Astrocyte (in vitro differentiated cells and primary cell): ENCODE measurements around the gene PREX1. TPM values are rescaled to one million over a fixed set of nuclear protein-coding genes. Genes with fewer than 3 reads are reported as not detected.

ENCODE experiments used
- DNase-seq: peaks from one replicate; pipeline ENCODE4 v3.0.0-alpha.2; 2010; ENCODE audit warnings: low read depth
- FAIRE-seq: peaks from 2 replicates; lab custom pipeline; 2011; peaks lifted over from hg19 to GRCh38; lab: Jason Lieb, UNC
- H2AFZ ChIP-seq: 2 replicates; pipeline ENCODE4 v1.6.0; 2012; ENCODE audit warnings: low read depth, low read length, inconsistent platforms
- H3K27ac ChIP-seq: 2 replicates; pipeline ENCODE4 v1.5.1; 2011; ENCODE audit warnings: low read depth, low read length, inconsistent platforms
- H3K27me3 ChIP-seq: 2 replicates; pipeline ENCODE4 v1.6.0; 2011; ENCODE audit warnings: low read length, inconsistent platforms; ENCODE audit not compliant: insufficient read depth
- H3K36me3 ChIP-seq: 2 replicates; pipeline ENCODE4 v1.5.1; 2011; ENCODE audit warnings: low read length, inconsistent platforms; ENCODE audit not compliant: insufficient read depth
- H3K4me1 ChIP-seq: 2 replicates; pipeline ENCODE4 v1.5.1; 2011; ENCODE audit warnings: low read length, inconsistent platforms; ENCODE audit not compliant: insufficient read depth
- H3K4me2 ChIP-seq: 2 replicates; pipeline ENCODE4 v1.6.0; 2012; ENCODE audit warnings: low read length, inconsistent platforms
- H3K4me3 ChIP-seq: 2 replicates; pipeline ENCODE4 v1.5.1; 2011; ENCODE audit warnings: low read depth, mild to moderate bottlenecking, low read length, inconsistent platforms; ENCODE audit not compliant: insufficient read depth
- H3K79me2 ChIP-seq: 2 replicates; pipeline ENCODE4 v1.6.0; 2012; ENCODE audit warnings: mild to moderate bottlenecking, low read length, inconsistent platforms; ENCODE audit not compliant: insufficient read depth
- H3K9ac ChIP-seq: 2 replicates; pipeline ENCODE4 v1.6.0; 2012; ENCODE audit warnings: mild to moderate bottlenecking, low read length, inconsistent platforms
- H3K9me3 ChIP-seq: 2 replicates; pipeline ENCODE4 v1.5.1; 2012; ENCODE audit warnings: low read depth, mild to moderate bottlenecking, low read length, inconsistent platforms; ENCODE audit not compliant: insufficient read depth
- H4K20me1 ChIP-seq: 2 replicates; pipeline ENCODE4 v1.6.0; 2012; ENCODE audit warnings: low read length, inconsistent platforms; ENCODE audit not compliant: insufficient read depth
- H3K27ac Mint-ChIP-seq: one replicate; pipeline ENCODE4 v1.8.0; 2021; ENCODE audit warnings: mild to moderate bottlenecking, mixed read lengths; ENCODE audit not compliant: unreplicated experiment
- H3K27me3 Mint-ChIP-seq: one replicate; pipeline ENCODE4 v1.8.0; 2021; ENCODE audit warnings: low read depth, mixed read lengths; ENCODE audit not compliant: unreplicated experiment
- H3K36me3 Mint-ChIP-seq: one replicate; pipeline ENCODE4 v1.8.0; 2021; ENCODE audit warnings: low read depth, mixed read lengths; ENCODE audit not compliant: unreplicated experiment
- H3K4me1 Mint-ChIP-seq: one replicate; pipeline ENCODE4 v1.8.0; 2021; ENCODE audit warnings: low read depth, mixed read lengths; ENCODE audit not compliant: unreplicated experiment
- H3K4me3 Mint-ChIP-seq: one replicate; pipeline ENCODE4 v1.8.0; 2021; ENCODE audit warnings: mild to moderate bottlenecking, moderate library complexity, mixed read lengths; ENCODE audit not compliant: unreplicated experiment
- H3K9me3 Mint-ChIP-seq: one replicate; pipeline ENCODE4 v1.8.0; 2021; ENCODE audit warnings: mild to moderate bottlenecking, mixed read lengths; ENCODE audit not compliant: unreplicated experiment
- CTCF ChIP-seq: IDR thresholded peaks from 2 replicates; pipeline ENCODE4 v1.5.1; 2011; ENCODE audit warnings: low read depth, mild to moderate bottlenecking, inconsistent platforms, low read length, moderate library complexity; ENCODE audit not compliant: insufficient read depth
- EZH2 ChIP-seq: IDR thresholded peaks from 2 replicates; pipeline ENCODE4 v1.6.1; 2012; ENCODE audit warnings: mild to moderate bottlenecking, low read length, inconsistent platforms; ENCODE audit not compliant: insufficient read depth
- total RNA-seq: library from RNA; stranded (reverse); gene quantifications from 2 replicates; pipeline ENCODE4 v1.2.1, GENCODE V29; 2021

The PREX1 gene
- total RNA-seq, 1 donor from 2014 or later: 3.5 TPM

GRCh38 chr20:48672324-48672723, 155.5 kb downstream of the PREX1 start:
- Mint-ChIP-seq H3K27ac (no peak overlapping the region), H3K4me1 (no peaks in the 10 kb centered on the region), H3K36me3 (peaks cover 2% of the 10 kb centered on the region), H3K4me3 (no peak overlapping the region), H3K9me3 (no peaks in the 10 kb centered on the region), H3K27me3 (peaks cover 37% of the 10 kb centered on the region)
- DNase-seq: no peak
- Histone ChIP-seq H3K27ac (no peak overlapping the region), H3K27me3 (no peaks in the 10 kb centered on the region), H3K4me2 (no peak overlapping the region), H2AFZ (no peak overlapping the region), H4K20me1 (no peaks in the 10 kb centered on the region), H3K4me3 (no peak overlapping the region), H3K9ac (no peak overlapping the region), H3K9me3 (no peaks in the 10 kb centered on the region), H3K4me1 (peaks cover 10% of the 10 kb centered on the region), H3K36me3 (no peaks in the 10 kb centered on the region), H3K79me2 (no peaks in the 10 kb centered on the region)
- FAIRE-seq: no peak
- TF ChIP-seq EZH2 (no peak), CTCF (no peak)

GRCh38 chr20:48671141-48671540, 156.7 kb downstream of the PREX1 start:
- H3K4me1 ChIP-seq: peaks cover 10% of the 10 kb centered on the region
- no peak overlapping the region for H2AFZ ChIP-seq
- H3K9me3 Mint-ChIP-seq: no peaks in the 10 kb centered on the region
- no peak for FAIRE-seq
- H3K9ac ChIP-seq: no peak overlapping the region
- no peak overlapping the region for H3K4me3 Mint-ChIP-seq
- no peak overlapping the region for H3K4me2 ChIP-seq
- no peaks in the 10 kb centered on the region for H3K27me3 ChIP-seq
- no peak overlapping the region for H3K4me3 ChIP-seq
- H4K20me1 ChIP-seq: no peaks in the 10 kb centered on the region
- peaks cover 2% of the 10 kb centered on the region for H3K36me3 Mint-ChIP-seq
- no peak overlapping the region for H3K27ac ChIP-seq
- DNase-seq: no peak
- H3K4me1 Mint-ChIP-seq: no peaks in the 10 kb centered on the region
- no peak for TF ChIP-seq EZH2
- TF ChIP-seq CTCF: no peak
- no peaks in the 10 kb centered on the region for H3K79me2 ChIP-seq
- H3K27ac Mint-ChIP-seq: no peak overlapping the region
- no peaks in the 10 kb centered on the region for H3K9me3 ChIP-seq
- peaks cover 34% of the 10 kb centered on the region for H3K27me3 Mint-ChIP-seq
- H3K36me3 ChIP-seq: no peaks in the 10 kb centered on the region

GRCh38 chr20:48669946-48670605, 157.7 kb downstream of the PREX1 start:
- peaks cover 2% of the 10 kb centered on the region for H3K36me3 Mint-ChIP-seq
- H3K9ac ChIP-seq: no peak overlapping the region

More at GRCh38 chr20:48669946-48670605, 157.7 kb downstream of the PREX1 start:
- no peak overlapping the region for H3K4me2 ChIP-seq
- Mint-ChIP-seq H3K27me3 (peaks cover 34% of the 10 kb centered on the region), H3K27ac (no peak overlapping the region), H3K9me3 (no peaks in the 10 kb centered on the region), H3K4me1 (no peaks in the 10 kb centered on the region), H3K4me3 (no peak overlapping the region)
- H3K36me3 ChIP-seq: no peaks in the 10 kb centered on the region
- TF ChIP-seq EZH2 (no peak), CTCF (no peak)
- H3K79me2 ChIP-seq: no peaks in the 10 kb centered on the region
- H3K4me3 ChIP-seq: no peak overlapping the region
- DNase-seq: no peak
- peaks cover 10% of the 10 kb centered on the region for H3K4me1 ChIP-seq
- no peaks in the 10 kb centered on the region for H3K27me3 ChIP-seq
- H2AFZ ChIP-seq: no peak overlapping the region
- no peak for FAIRE-seq
- no peak overlapping the region for H3K27ac ChIP-seq
- H3K9me3 ChIP-seq: no peaks in the 10 kb centered on the region
- H4K20me1 ChIP-seq: no peaks in the 10 kb centered on the region
